H1 (cell line): ENCODE measurements around the gene MPP4. TPM values are rescaled to one million over a fixed set of nuclear protein-coding genes. Genes with fewer than 3 reads are reported as not detected.

ENCODE experiments used
- CTCF ChIA-PET: fragments of 300-600 bp; sonication (Branson Sonifier 250); formaldehyde crosslinking; loops from one replicate; lab custom pipeline; 2021; ENCODE audit not compliant: partially characterized antibody; lab: Charles Lee
- POLR2A ChIA-PET: fragments of 300-600 bp; sonication (Branson Sonifier 250); formaldehyde crosslinking; loops from one replicate; lab custom pipeline; 2021; ENCODE audit warnings: inconsistent platforms; ENCODE audit not compliant: partially characterized antibody; lab: Charles Lee
- DNase-seq, 2 experiments: peaks; one replicate each; pipeline versions ENCODE4 v3.0.0 to v3.0.0-alpha.2; 2010 to 2022; ENCODE audit warnings: low spot score in 2 of 2, low read depth in 1 of 2, mixed read lengths in 1 of 2
- FAIRE-seq: peaks from 2 replicates; lab custom pipeline; 2011; peaks lifted over from hg19 to GRCh38; lab: Jason Lieb, UNC
- H2AFZ ChIP-seq: 2 replicates; pipeline ENCODE4 v1.8.1; 2012; ENCODE audit warnings: low read length, inconsistent platforms
- H2AK5ac ChIP-seq: 2 replicates; pipeline ENCODE4 v1.6.1; 2013; ENCODE audit warnings: low read depth, low read length
- H2BK120ac ChIP-seq: replicated peaks from 2 replicates; pipeline ENCODE3; 2013; ENCODE audit warnings: low read depth, low read length, inconsistent platforms
- H2BK12ac ChIP-seq: 2 replicates; pipeline ENCODE4 v1.6.1; 2013; ENCODE audit warnings: low read depth, low read length
- H2BK15ac ChIP-seq: 2 replicates; pipeline ENCODE4 v1.6.1; 2013; ENCODE audit warnings: low read length
- H2BK20ac ChIP-seq: 2 replicates; pipeline ENCODE4 v1.6.1; 2013; ENCODE audit warnings: low read length
- H2BK5ac ChIP-seq: 2 replicates; pipeline ENCODE4 v1.6.1; 2013; ENCODE audit warnings: low read depth, low read length
- H3K14ac ChIP-seq: 2 replicates; pipeline ENCODE4 v1.6.1; 2013; ENCODE audit warnings: inconsistent platforms; ENCODE audit not compliant: insufficient read length
- H3K18ac ChIP-seq: 2 replicates; pipeline ENCODE4 v1.6.1; 2013; ENCODE audit warnings: low read length; ENCODE audit errors: extremely low read depth
- H3K23ac ChIP-seq: 2 replicates; pipeline ENCODE4 v1.6.1; 2013; ENCODE audit warnings: inconsistent platforms; ENCODE audit not compliant: insufficient read length
- H3K23me2 ChIP-seq: 2 replicates; pipeline ENCODE4 v1.6.1; 2013; ENCODE audit warnings: low read depth, low read length
- H3K27ac ChIP-seq: 2 replicates; pipeline ENCODE4 v1.6.1; 2011; ENCODE audit warnings: low read depth, low read length, inconsistent platforms
- H3K27me3 ChIP-seq, 4 experiments: replicated peaks in 1 of 4; 1 replicate in 1 of 4; 2 replicates in 3 of 4; pipeline versions ENCODE4 v1.6.1 to v1.8.1; 2011 to 2013; ENCODE audit warnings: low read length in 3 of 4, mild to moderate bottlenecking in 3 of 4, inconsistent platforms in 2 of 4, mixed read lengths in 2 of 4, moderate library complexity in 1 of 4; ENCODE audit not compliant: control insufficient read depth in 3 of 4, insufficient read depth in 3 of 4; ENCODE audit errors: extremely low read depth in 1 of 4
- H3K36me3 ChIP-seq, 4 experiments: 2 replicates each; pipeline versions ENCODE4 v1.6.1 to v1.8.1; 2011 to 2013; ENCODE audit warnings: mild to moderate bottlenecking in 4 of 4, low read length in 3 of 4, moderate library complexity in 2 of 4, control low read depth in 1 of 4, inconsistent platforms in 1 of 4; ENCODE audit not compliant: insufficient read depth in 4 of 4, control insufficient read depth in 2 of 4
- H3K4ac ChIP-seq: replicated peaks from 2 replicates; pipeline ENCODE3; 2013; ENCODE audit warnings: low read length, low read depth, mixed read lengths, inconsistent platforms; ENCODE audit not compliant: insufficient read length
- H3K4me1 ChIP-seq, 4 experiments: replicated peaks in 1 of 4; 1 replicate in 1 of 4; 2 replicates in 3 of 4; pipeline versions ENCODE4 v1.6.1 to v1.8.1; 2011 to 2013; ENCODE audit warnings: low read length in 3 of 4, inconsistent platforms in 2 of 4, mixed read lengths in 1 of 4; ENCODE audit not compliant: insufficient read depth in 4 of 4, control insufficient read depth in 3 of 4
- H3K4me2 ChIP-seq, 2 experiments: 2 replicates each; pipeline versions ENCODE4 v1.6.1 to v1.8.1; 2011 to 2013; ENCODE audit warnings: low read depth in 2 of 2, low read length in 2 of 2, control low read depth in 1 of 2, inconsistent platforms in 1 of 2, mild to moderate bottlenecking in 1 of 2; ENCODE audit not compliant: insufficient read depth in 1 of 2
- H3K4me3 ChIP-seq, 4 experiments: fragments of 200-600, 300-600 bp in 1 of 4; sonication (generic), shearing (Covaris generic), sonication (Bioruptor Twin) in 1 of 4; 2 replicates each; pipeline versions ENCODE4 v1.5.1 to v1.8.1; 2011 to 2016; ENCODE audit warnings: low read length in 4 of 4, low read depth in 3 of 4, control low read depth in 2 of 4, inconsistent platforms in 2 of 4, mild to moderate bottlenecking in 2 of 4, mixed read lengths in 1 of 4, moderate library complexity in 1 of 4; ENCODE audit not compliant: insufficient read depth in 2 of 4; ENCODE audit errors: extremely low read depth in 1 of 4
- H3K56ac ChIP-seq: replicated peaks from 2 replicates; pipeline ENCODE3; 2013; ENCODE audit warnings: low read depth, mild to moderate bottlenecking, mixed read lengths, low read length, inconsistent platforms; ENCODE audit not compliant: insufficient read length
- H3K79me1 ChIP-seq: 2 replicates; pipeline ENCODE4 v1.6.1; 2013; ENCODE audit warnings: low read depth, low read length, control low read depth
- H3K79me2 ChIP-seq, 2 experiments: 2 replicates each; pipeline versions ENCODE4 v1.6.1 to v1.8.1; 2012 to 2013; ENCODE audit warnings: low read length in 2 of 2, mild to moderate bottlenecking in 2 of 2, inconsistent platforms in 1 of 2; ENCODE audit not compliant: insufficient read depth in 2 of 2, control insufficient read depth in 1 of 2
- H3K9ac ChIP-seq, 4 experiments: replicated peaks in 1 of 4; 1 replicate in 1 of 4; 2 replicates in 3 of 4; pipeline versions ENCODE4 v1.6.1 to v1.8.1; 2011 to 2013; ENCODE audit warnings: low read depth in 3 of 4, low read length in 3 of 4, control low read depth in 2 of 4, mild to moderate bottlenecking in 2 of 4, moderate library complexity in 2 of 4, inconsistent platforms in 1 of 4; ENCODE audit errors: extremely low read depth in 1 of 4
- H3K9me3 ChIP-seq, 2 experiments: 2 replicates each; pipeline versions ENCODE4 v1.6.1 to v1.8.1; 2012 to 2013; ENCODE audit warnings: mild to moderate bottlenecking in 2 of 2, moderate library complexity in 2 of 2, control low read depth in 1 of 2, inconsistent platforms in 1 of 2, low read depth in 1 of 2, low read length in 1 of 2, mixed read lengths in 1 of 2; ENCODE audit not compliant: insufficient read depth in 2 of 2
- H4K20me1 ChIP-seq, 2 experiments: replicated peaks in 1 of 2; 2 replicates each; pipeline versions ENCODE3 to v1.8.1; 2011 to 2013; ENCODE audit warnings: inconsistent platforms in 2 of 2, low read length in 2 of 2, mild to moderate bottlenecking in 1 of 2; ENCODE audit not compliant: insufficient read depth in 2 of 2, control insufficient read depth in 1 of 2
- H4K5ac ChIP-seq: 2 replicates; pipeline ENCODE4 v1.6.1; 2013; ENCODE audit warnings: low read length, low read depth, mixed read lengths, inconsistent platforms; ENCODE audit not compliant: insufficient read length
- H4K8ac ChIP-seq: 2 replicates; pipeline ENCODE4 v1.8.0; 2013; ENCODE audit warnings: mild to moderate bottlenecking, moderate library complexity, low read length, inconsistent platforms; ENCODE audit not compliant: insufficient read depth; ENCODE audit errors: extremely low read depth
- H4K91ac ChIP-seq: replicated peaks from 2 replicates; pipeline ENCODE3; 2013; ENCODE audit warnings: low read length, mixed read lengths, inconsistent platforms; ENCODE audit not compliant: insufficient read length
- GTF2F1 ChIP-seq: IDR thresholded peaks from 2 replicates; pipeline ENCODE4 v1.6.1; 2012; ENCODE audit warnings: low read depth, low read length, improper control_type of control experiment, borderline replicate concordance
- HDAC2 ChIP-seq, 2 experiments: fragments of 300-600 bp in 1 of 2; sonication (generic) in 1 of 2; IDR thresholded peaks; 2 replicates each; pipeline ENCODE4 v1.6.1; 2011 to 2012; ENCODE audit warnings: low read depth in 2 of 2, low read length in 2 of 2, mild to moderate bottlenecking in 2 of 2, moderate library complexity in 2 of 2, borderline replicate concordance in 1 of 2, inconsistent platforms in 1 of 2
- KDM5A ChIP-seq: fragments of 200-600 bp; IDR thresholded peaks from 2 replicates; pipeline ENCODE4 v1.7.1; 2012; ENCODE audit warnings: mild to moderate bottlenecking, low read length, inconsistent platforms, mixed read lengths
- POLR2A ChIP-seq, 2 experiments: IDR thresholded peaks; 1 replicate in 1 of 2; 2 replicates in 1 of 2; pipeline ENCODE4 v1.6.1; 2011; ENCODE audit warnings: low read depth in 2 of 2, low read length in 2 of 2, mild to moderate bottlenecking in 2 of 2; ENCODE audit errors: control extremely low read depth in 1 of 2
- POU5F1 ChIP-seq: IDR thresholded peaks from 2 replicates; pipeline ENCODE4 v1.6.1; 2011; ENCODE audit warnings: low read depth, mild to moderate bottlenecking, low read length, moderate library complexity
- SP2 ChIP-seq: IDR thresholded peaks from 2 replicates; pipeline ENCODE4 v1.6.1; 2012; ENCODE audit warnings: mild to moderate bottlenecking, low read length, inconsistent platforms
- TBP ChIP-seq: IDR thresholded peaks from 2 replicates; pipeline ENCODE4 v1.6.1; 2011; ENCODE audit warnings: low read depth, low read length, improper control_type of control experiment
- TEAD4 ChIP-seq: IDR thresholded peaks from 2 replicates; pipeline ENCODE4 v1.6.1; 2012; ENCODE audit warnings: low read depth, low read length, inconsistent platforms, mixed read lengths
- WGBS, 2 experiments: shearing (Covaris generic) in 1 of 2; methylation state at CpG; one replicate each; pipeline versions ENCODE4 v1.1.6 to v1.1.7; 2013 to 2015; ENCODE audit warnings: low lambda C conversion rate in 2 of 2, mixed read lengths in 2 of 2, inconsistent platforms in 1 of 2, low coverage in 1 of 2, missing lambda C conversion rate in 1 of 2; ENCODE audit not compliant: insufficient replicate concordance in 2 of 2, insufficient coverage in 1 of 2, insufficient read length in 1 of 2; ENCODE audit errors: extremely low coverage in 1 of 2, missing lambda C conversion rate in 1 of 2; 5-methylcytosine and 5-hydroxymethylcytosine counted together
- polyA plus RNA-seq, 7 experiments: library from polyadenylated mRNA; depleted of rRNA in 3 of 7; stranded (reverse) in 5 of 7; unstranded in 2 of 7; fragments of >200 nt in 5 of 7; fragments of 200-250 nt in 2 of 7; gene quantifications; 1 replicate in 5 of 7; 2 replicates in 1 of 7; 4 replicates in 1 of 7; pipeline versions ENCODE4 v1.2.1 to v1.2.3, GENCODE V29; 2011 to 2013; ENCODE audit warnings: missing spikeins in 2 of 7, mixed read lengths in 2 of 7
- total RNA-seq: library from RNA; stranded (reverse); fragmentation: NEBNext Ultra II Directional; extraction: Animal tissue kit (Norgen Biotek cat#: 25700); gene quantifications from 2 replicates; pipeline ENCODE4 v1.2.1, GENCODE V29; 2021
- TF ChIP-seq, protein P1 (sequence below), 3 experiments: IDR thresholded peaks; 1 replicate in 2 of 3; 2 replicates in 1 of 3; pipeline versions ENCODE4 v1.5.1 to v1.6.1; 2011; ENCODE audit warnings: low read length in 3 of 3, mild to moderate bottlenecking in 3 of 3, inconsistent platforms in 2 of 3, low read depth in 1 of 3, moderate library complexity in 1 of 3; ENCODE audit not compliant: insufficient read depth in 1 of 3; ENCODE audit errors: control extremely low read depth in 1 of 3
- TF ChIP-seq, protein P2 (sequence below): IDR thresholded peaks from 2 replicates; pipeline ENCODE4 v1.6.1; 2011; ENCODE audit warnings: low read length, improper control_type of control experiment

The MPP4 gene
- total and polyA plus RNA-seq, 2 of the 8 experiments (the other 6 are each of a cell fraction or from before 2014, with no cell fraction given) = not detected

DNA sequence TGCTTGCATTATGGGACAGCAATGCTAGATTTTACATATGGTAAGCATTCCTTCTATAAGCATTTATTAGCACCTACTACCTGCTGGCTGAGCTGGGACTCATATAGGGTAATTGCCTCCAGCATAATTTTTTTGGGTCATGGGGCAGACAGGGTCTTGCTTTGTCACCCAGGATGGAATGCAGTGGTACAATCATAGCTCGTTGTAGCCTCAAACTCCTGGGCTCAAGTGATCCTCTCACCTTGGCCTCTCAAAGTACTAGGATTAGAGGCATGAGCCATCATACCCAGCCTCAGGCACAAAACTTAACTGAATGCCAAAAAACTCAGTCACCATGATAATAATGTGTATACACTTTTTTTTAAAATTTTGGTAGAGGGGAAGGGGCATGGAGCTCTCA is 90.4 kb downstream of the MPP4 start:
- Histone ChIP-seq H3K9me3 (peaks cover 2 to 13% of the 10 kb centered on the region in 2 experiments; a peak in 2 of 4 replicates), H3K23ac (no peak overlapping the region), H3K4me1 (no peaks in the 10 kb centered on the region), H2BK20ac (no peak overlapping the region), H2BK5ac (no peak overlapping the region), H2BK15ac (no peak overlapping the region), H3K79me2 (no peaks in the 10 kb centered on the region), H3K4me3 (no peak overlapping the region), H4K8ac (no peak overlapping the region), H2AK5ac (no peak overlapping the region), H3K23me2 (no peaks in the 10 kb centered on the region), H4K5ac (no peak overlapping the region), H2AFZ (no peak overlapping the region), H3K4me2 (no peak overlapping the region), H3K9ac (no peak overlapping the region), H4K20me1 (no peaks in the 10 kb centered on the region), H2BK120ac (no peak overlapping the region), H3K79me1 (no peaks in the 10 kb centered on the region), H3K36me3 (no peaks in the 10 kb centered on the region), H2BK12ac (no peak overlapping the region), H3K4ac (no peak overlapping the region), H3K14ac (no peak overlapping the region), H4K91ac (no peak overlapping the region), H3K18ac (no peak overlapping the region), H3K27ac (no peak overlapping the region), H3K56ac (no peak overlapping the region), H3K27me3 (no peaks in the 10 kb centered on the region)
- FAIRE-seq (no peak), DNase-seq (no peak)
- POLR2A ChIA-PET = no interaction called here
- 93% methylated on average over 1 of the region's 1 CpG; no CpG with 5 or more reads in 1 of the 2 experiments for WGBS, 2 experiments
- CTCF ChIA-PET = no interaction called here
- TF ChIP-seq KDM5A (no peak), TBP (no peak), POU5F1 (no peak), HDAC2 (IDR thresholded peaks at IDR 0.05; ENCODE audit: borderline replicate concordance in 1 of 2, low read depth in 2 of 2, low read length in 2 of 2) (no peak), GTF2F1 (no peak), POLR2A (IDR thresholded peaks at IDR 0.05; ENCODE audit: control extremely low read depth in 1 of 2, low read depth in 2 of 2, low read length in 2 of 2) (no peak), SP2 (no peak), TEAD4 (no peak)
- TF ChIP-seq, protein P1, sequence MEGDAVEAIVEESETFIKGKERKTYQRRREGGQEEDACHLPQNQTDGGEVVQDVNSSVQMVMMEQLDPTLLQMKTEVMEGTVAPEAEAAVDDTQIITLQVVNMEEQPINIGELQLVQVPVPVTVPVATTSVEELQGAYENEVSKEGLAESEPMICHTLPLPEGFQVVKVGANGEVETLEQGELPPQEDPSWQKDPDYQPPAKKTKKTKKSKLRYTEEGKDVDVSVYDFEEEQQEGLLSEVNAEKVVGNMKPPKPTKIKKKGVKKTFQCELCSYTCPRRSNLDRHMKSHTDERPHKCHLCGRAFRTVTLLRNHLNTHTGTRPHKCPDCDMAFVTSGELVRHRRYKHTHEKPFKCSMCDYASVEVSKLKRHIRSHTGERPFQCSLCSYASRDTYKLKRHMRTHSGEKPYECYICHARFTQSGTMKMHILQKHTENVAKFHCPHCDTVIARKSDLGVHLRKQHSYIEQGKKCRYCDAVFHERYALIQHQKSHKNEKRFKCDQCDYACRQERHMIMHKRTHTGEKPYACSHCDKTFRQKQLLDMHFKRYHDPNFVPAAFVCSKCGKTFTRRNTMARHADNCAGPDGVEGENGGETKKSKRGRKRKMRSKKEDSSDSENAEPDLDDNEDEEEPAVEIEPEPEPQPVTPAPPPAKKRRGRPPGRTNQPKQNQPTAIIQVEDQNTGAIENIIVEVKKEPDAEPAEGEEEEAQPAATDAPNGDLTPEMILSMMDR (IDR thresholded peaks at IDR 0.05; ENCODE audit: control extremely low read depth in 1 of 3, insufficient read depth in 1 of 3, low read depth in 1 of 3, low read length in 3 of 3) = no peak
- TF ChIP-seq, protein P2, sequence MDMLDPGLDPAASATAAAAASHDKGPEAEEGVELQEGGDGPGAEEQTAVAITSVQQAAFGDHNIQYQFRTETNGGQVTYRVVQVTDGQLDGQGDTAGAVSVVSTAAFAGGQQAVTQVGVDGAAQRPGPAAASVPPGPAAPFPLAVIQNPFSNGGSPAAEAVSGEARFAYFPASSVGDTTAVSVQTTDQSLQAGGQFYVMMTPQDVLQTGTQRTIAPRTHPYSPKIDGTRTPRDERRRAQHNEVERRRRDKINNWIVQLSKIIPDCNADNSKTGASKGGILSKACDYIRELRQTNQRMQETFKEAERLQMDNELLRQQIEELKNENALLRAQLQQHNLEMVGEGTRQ = no peak
